GM10847 (cell line): Measurements from ENCODE around the gene OR6J1.

Experiments used
- POLR2A ChIP-seq: IDR thresholded peaks from 2 replicates; pipeline ENCODE4 v1.6.1; 2011; ENCODE audit not compliant: insufficient read length; ENCODE audit errors: extremely low read depth

OR6J1 gene

GRCh38 chr14:22644305-22644635 is at the start of gene OR6J1:
Gene OR6J1 (minus strand): TSS chr14:22644352. CDS start chr14:22634811, 9,541 bp downstream.
- no peak for TF ChIP-seq POLR2A

DNA sequence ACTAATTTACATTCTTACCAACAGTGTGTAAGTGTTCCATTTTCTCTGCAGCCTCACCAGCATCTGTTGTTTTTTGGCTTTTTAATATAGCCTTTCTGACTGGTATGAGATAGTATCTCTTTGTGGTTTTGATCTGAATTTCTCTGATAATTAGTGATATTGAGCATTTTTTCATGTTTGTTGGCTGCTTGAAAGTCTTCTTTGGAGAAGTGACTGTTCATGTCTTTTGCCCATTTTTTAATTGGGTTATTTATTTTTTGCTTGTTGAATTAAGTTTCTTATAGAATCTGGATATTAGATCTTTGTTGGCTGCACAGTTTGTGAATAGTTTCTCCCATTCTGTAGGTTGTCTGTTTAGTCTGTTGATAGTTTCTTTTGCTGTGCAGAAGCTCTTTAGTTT is 48.0 kb upstream of the OR6J1 start:
- no peak for TF ChIP-seq POLR2A

DNA sequence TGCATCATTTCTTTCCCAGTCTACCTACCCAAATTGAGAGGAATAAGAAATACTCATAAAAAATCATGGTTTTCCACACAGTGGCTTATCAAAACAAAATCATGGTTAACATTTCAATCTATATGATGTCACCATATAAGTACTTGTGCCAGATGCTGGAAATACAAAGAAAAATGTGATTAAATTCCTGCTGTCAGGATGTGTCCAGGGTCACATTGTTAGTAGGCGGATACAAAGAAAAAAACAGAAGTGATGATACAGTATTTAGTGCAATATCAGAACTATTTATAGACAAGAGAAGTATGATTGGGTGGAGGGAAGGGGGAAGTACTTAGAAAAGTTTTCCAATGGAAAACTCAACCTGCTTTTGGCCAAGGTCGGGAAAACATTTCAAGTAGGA is 47.0 kb upstream of the OR6J1 start:
- no peak for TF ChIP-seq POLR2A

GRCh38 chr14:22689199-22689598 is 45.0 kb upstream of the OR6J1 start:
- no peak for TF ChIP-seq POLR2A

DNA sequence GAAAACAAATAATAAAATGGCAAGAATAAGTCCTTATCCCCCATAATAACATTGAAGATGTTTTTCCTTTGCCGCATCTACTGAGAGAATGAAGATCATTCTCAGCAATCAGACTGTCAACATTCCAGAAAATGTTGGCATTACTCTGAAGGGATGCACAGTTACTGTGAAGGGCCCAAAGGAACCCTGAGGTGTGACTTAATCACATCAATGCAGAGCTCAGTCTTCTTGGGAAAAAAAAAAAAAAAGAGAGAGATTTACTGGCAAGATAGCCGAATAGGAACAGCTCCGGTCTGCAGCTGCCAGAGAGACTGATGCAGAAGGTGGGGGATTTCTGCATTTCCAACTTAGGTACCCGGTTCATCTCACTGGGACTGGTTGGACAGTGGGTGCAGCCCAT is 41.3 kb upstream of the OR6J1 start:
- no peak for TF ChIP-seq POLR2A

GRCh38 chr14:22678221-22678620 is 34.1 kb upstream of the OR6J1 start:
- TF ChIP-seq POLR2A = no peak

DNA sequence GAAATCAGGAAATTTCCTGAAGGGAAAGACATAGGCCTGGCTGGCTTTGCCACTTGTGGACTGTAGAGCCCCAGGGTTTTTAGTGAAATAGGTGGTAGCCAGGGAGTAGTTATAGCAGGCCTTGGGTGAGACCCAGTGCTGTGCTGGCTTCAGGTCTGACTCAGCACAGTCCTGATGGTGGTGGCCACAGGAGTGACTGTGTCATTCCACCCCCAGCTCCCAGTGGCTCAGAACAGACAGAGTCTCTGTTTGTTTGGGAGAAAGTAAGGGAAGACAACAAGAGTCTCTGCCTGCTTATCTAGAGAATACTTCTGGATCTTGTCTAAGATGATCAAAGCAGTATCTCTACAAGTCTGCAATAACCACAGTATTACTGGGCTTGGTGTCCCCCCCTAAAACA is 27.5 kb upstream of the OR6J1 start:
- no peak for TF ChIP-seq POLR2A

GRCh38 chr14:22668863-22669262 is 24.7 kb upstream of the OR6J1 start:
- TF ChIP-seq POLR2A = no peak

DNA sequence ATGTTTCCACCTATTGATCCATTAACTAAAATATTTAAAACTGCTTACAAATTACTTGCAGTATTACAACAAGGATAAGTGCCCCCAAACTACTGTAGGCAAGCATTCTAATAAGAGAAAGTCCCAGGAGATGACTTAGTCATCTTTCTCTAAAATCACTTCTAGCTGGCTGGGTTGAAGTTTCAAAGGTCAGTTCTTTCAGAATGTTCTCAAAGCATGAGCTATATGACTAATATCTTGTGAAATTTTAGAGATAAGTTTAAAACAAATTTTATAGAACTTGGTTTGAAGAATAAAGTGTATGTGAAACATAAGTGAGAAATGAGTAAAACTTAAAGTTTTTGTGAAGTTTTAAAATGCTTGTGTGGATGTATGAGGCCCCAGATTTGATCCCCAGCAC is 24.3 kb upstream of the OR6J1 start:
- TF ChIP-seq POLR2A = no peak

- TF ChIP-seq POLR2A = no peak
These were observed 23.7 kb upstream of the OR6J1 start for GRCh38 chr14:22667881-22668280.

DNA sequence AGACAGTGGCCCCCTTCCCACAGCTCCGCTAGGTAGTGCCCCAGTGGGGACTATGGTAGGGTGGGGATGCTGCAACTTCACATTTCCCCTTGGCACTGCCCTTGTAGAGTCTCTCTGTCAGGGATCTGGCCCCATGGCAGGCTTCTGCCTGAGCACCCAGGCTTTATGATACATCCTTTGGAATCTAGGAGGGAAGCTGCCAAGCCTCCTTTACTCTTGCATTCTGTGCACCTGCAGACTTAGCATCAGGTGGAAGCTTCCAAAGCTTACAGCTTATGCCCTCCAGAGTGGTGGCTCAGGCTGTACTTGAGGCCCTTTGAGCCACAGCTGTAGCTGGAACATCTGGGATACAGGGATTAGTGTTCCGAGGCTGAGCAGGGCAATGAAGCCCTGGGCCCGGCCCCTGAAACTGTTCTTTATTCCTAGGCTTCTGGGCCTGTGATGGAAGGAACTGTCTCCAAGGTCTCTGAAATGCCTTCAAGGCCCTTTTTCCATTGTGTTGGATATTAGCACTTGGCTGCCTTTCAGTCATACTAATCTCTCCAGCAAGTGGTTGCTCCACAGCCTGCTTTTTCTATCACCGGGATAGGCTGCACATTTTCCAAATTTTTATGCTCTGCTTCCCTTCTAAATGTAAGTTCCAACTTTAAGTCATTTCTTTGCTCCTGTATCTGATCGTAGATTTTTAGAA is 22.2 kb upstream of the OR6J1 start:
- TF ChIP-seq POLR2A = no peak

GRCh38 chr14:22664261-22664660 is 20.1 kb upstream of the OR6J1 start:
- TF ChIP-seq POLR2A = no peak

GRCh38 chr14:22660654-22661053 is 16.5 kb upstream of the OR6J1 start:
- no peak for TF ChIP-seq POLR2A

DNA sequence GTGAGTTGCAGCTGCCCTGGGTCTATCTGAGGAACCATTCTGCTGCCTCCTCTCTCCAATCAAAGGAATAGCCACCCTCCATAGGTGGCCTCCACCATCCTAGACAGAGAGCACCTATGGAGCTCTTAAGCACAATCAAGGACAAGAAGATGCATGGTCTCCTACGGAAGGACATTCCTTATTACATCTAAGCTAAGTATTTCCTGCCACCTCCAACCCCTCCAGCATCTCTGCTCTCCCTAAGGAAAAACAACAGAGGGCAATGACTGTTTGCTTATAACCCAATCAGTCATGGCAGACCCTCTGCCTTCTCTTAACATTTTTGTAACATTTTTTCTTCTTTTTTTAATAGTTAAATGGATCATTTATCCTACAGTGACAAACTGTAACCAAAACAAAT is 14.8 kb upstream of the OR6J1 start:
- no peak for TF ChIP-seq POLR2A

DNA sequence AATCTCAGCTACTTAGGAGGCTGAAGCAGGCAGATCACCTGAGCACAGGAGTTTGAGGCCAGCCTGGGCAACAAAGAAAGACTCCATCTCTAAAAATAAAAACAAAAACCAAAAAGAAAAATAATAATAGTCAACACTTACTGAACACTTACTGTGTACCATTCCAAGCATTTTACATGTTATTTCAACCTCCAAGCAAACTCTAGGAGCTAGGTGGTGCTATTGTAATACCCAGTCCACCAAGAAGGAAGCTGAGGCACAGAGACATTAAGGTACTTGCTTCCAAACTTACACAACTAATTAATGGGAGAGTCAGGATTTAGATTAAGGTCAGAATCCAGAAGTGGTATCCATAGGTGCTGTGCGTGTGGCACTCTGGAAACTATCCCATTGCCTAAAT is 13.7 kb upstream of the OR6J1 start:
- no peak for TF ChIP-seq POLR2A

DNA sequence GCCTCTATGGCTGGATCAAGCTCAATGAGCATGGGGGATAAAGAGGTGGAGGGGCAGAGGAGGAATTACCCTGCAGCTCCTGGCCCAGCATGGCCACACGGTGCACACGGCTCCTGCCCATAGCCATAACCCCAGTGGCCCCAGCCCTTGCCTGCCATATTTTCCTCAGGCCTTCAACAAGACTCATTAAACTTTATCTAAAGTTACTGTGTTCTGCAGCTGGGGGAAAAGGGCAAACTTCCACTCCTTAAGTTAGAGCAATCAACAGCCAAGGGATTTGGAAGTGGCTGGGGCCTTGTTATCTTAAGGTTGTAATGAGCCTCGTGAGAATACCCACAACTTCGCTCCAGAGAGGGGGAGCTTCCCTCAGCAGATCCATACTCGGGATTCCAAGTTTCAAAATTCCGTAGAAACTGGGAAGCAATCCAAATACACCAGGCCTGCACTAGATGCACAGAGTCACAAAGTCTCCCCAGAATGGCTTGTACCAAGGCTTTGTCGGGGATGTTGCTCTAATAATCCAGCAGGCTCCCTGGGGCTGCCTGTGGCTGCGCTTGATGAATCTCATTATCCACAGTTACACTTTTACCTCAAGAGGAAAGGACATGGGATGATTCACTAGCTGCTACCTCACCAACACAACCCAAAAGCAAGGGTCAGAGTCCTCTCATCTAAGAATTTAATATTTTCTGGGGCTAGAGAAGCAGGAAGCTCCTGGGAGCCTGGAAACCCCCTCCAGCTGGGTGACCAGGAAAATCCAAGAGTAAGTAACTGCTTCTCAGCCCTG is 13.0 kb upstream of the OR6J1 start:
- TF ChIP-seq POLR2A = no peak

DNA sequence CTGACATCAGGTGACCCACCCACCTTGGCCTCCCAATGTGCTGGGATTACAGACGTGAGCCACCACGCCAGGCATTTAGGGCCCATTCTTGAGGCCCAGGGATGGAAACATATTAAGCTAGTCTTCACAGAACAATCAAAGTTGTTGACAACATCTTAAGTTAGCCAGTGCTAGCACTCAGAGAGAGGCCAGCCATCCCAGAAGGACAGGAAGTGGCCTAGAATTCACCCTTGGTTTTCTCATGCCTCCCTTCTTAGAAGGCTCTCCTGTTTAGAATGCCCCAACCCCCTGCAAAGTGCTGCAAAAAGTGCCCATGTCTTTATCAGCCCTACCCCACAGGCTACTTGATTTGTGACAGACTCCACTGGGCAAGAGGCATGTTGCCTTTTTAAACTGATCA is 12.1 kb upstream of the OR6J1 start:
- no peak for TF ChIP-seq POLR2A
